GM20000 (cell line): Measurements from ENCODE around the gene ANO2.

ENCODE experiments used
- DNase-seq: peaks from one replicate; pipeline ENCODE4 v3.0.0; 2012; ENCODE audit warnings: low spot score
- TF ChIP-seq, protein P1 (sequence below): IDR thresholded peaks from 2 replicates; pipeline ENCODE4 v1.5.1; 2012; ENCODE audit warnings: mild to moderate bottlenecking, control low read depth; ENCODE audit errors: extremely low read depth, missing control alignments

ANO2 gene

GRCh38 chr12:5713599-5714081 is 231.4 kb downstream of the ANO2 start:
- TF ChIP-seq, protein P1, sequence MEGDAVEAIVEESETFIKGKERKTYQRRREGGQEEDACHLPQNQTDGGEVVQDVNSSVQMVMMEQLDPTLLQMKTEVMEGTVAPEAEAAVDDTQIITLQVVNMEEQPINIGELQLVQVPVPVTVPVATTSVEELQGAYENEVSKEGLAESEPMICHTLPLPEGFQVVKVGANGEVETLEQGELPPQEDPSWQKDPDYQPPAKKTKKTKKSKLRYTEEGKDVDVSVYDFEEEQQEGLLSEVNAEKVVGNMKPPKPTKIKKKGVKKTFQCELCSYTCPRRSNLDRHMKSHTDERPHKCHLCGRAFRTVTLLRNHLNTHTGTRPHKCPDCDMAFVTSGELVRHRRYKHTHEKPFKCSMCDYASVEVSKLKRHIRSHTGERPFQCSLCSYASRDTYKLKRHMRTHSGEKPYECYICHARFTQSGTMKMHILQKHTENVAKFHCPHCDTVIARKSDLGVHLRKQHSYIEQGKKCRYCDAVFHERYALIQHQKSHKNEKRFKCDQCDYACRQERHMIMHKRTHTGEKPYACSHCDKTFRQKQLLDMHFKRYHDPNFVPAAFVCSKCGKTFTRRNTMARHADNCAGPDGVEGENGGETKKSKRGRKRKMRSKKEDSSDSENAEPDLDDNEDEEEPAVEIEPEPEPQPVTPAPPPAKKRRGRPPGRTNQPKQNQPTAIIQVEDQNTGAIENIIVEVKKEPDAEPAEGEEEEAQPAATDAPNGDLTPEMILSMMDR: no peak
- DNase-seq: no peak

- no peak for DNase-seq
- TF ChIP-seq, protein P1: no peak
Observed at GRCh38 chr12:5710260-5710878, 234.7 kb downstream of the ANO2 start.

GRCh38 chr12:5708371-5708770 is 236.7 kb downstream of the ANO2 start:
- DNase-seq: no peak
- TF ChIP-seq, protein P1: no peak

DNA sequence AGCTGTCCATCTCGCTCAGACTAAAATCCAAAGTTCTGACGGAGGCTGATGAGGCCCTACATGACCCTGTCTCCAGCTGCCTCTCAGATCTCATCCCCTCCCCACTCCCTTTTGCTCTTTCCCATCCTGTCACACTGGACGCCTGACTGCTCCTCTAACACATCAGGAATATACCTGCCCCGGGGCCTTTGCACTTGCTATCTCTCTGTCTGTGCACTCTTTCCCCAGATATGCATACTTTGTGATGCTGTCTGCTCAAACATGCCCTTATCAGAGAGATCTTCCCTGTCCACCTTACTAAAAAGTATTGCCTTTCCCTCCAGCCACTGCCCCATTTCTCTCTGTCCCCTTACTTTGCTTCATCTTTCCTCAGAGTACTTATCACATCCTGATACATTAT is 238.8 kb downstream of the ANO2 start:
- TF ChIP-seq, protein P1: no peak
- DNase-seq: no peak

- no peak for DNase-seq
Observed at GRCh38 chr12:5705791-5706190, 239.3 kb downstream of the ANO2 start.

DNA sequence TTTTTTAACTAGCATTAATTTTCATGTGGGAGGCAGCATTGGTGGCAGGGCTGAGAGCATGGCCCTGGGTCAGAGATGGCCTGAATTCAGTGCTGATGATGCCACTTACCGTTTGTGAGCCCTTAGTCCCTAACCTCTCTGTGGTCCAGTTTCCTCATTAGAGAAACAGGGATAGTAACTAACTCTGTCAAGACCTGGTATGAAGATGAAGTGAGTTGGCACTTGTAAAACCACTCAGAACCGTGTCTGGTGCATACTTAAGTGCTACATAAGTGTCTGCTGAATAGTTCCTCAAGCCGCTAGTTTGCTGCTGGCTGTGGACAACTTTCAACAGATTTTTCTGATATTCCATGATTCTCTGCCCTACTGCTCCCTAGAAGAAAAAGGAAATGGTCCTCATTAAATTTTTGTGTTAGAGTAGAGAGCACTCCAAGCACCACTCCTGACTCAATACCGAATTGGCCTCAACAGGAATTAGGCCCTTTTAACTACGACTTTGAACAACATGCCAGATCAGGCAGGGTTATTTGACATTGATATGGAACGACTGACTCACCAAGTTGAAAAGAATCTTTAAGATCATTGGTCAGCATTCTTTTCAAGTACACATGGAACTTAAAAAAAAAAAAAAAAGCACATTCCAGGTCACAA is 250.2 kb downstream of the ANO2 start:
- DNase-seq: no peak
- TF ChIP-seq, protein P1: no peak

More at GRCh38 chr12:5705791-5706190, 239.3 kb downstream of the ANO2 start:
- TF ChIP-seq, protein P1: no peak

DNA sequence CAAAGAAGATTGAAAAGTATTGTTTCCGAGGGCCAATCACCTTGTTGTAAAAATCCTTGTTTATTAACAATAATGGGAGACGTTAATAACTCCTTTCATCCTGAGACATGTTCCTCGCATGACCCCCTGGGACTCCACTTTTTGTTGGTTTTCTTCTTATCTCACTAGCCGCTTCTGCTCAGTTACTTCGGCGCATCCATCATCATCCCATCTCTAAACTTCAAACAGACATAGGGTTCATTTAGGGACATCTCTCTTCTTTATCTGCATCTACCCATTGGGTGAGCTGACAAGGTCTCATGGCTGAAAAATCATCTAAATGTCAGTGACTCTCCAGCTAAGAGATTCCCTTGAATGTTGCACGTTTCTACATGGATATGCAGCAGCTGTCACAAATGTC is 252.2 kb downstream of the ANO2 start:
- TF ChIP-seq, protein P1: no peak
- DNase-seq: no peak
